EL (cell line): ENCODE measurements around the gene ATP5MG.

ENCODE experiments used
- DNase-seq: peaks from one replicate; pipeline ENCODE4 v3.0.0-alpha.2; 2016

The ATP5MG gene

GRCh38 chr11:118442908-118443589, 41.6 kb downstream of the ATP5MG start:
- DNase-seq = no peak

GRCh38 chr11:118443590-118444218, 42.3 kb downstream of the ATP5MG start:
- no peak for DNase-seq

DNA sequence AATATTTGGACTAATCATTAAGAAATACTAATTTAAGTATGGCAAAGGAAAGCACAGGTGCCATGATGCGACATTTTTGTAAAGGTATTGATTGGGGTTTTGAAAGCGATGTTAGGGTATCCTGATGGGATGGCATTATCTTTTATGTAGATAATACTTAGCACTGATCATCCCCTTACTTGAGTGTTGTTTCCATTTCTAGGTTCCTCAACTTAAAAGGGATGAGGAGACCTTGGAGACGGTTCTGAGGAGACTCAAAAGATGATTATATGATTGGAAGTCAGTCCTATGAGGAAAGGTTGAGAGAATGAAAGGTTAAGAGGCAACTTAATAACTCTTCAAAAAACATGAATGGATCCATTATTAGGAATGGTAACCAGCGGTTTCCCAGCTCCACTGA, 46.0 kb downstream of the ATP5MG start:
- DNase-seq = no peak

GRCh38 chr11:118448294-118448693, 46.9 kb downstream of the ATP5MG start:
- peak; percentile 52 for DNase-seq

GRCh38 chr11:118449316-118449918, 48.0 kb downstream of the ATP5MG start:
- no peak for DNase-seq

GRCh38 chr11:118450451-118450850, 49.0 kb downstream of the ATP5MG start:
- DNase-seq = no peak
